ENCODE measurements around the gene PARP8. TPM values are rescaled to one million over a fixed set of nuclear protein-coding genes. Genes with fewer than 3 reads are reported as not detected.

The PARP8 gene
- total and polyA plus RNA-seq, 2 of the 4 experiments (the other 2 are of a cell fraction) = 6.9 to 8.2 TPM

- DNase-seq = no peak
- POLR2A ChIA-PET (ENCODE audit: unreplicated experiment) = no interaction called here
Measured at GRCh38 chr5:50888751-50889150, 222.3 kb downstream of the PARP8 start.

More at GRCh38 chr5:50888751-50889150, 222.3 kb downstream of the PARP8 start:
- Histone ChIP-seq H3K23ac (ENCODE audit: low read depth, low read length) (no peak overlapping the region), H3K27me3 (ENCODE audit: control insufficient read depth, insufficient read depth, low read length) (no peaks in the 10 kb centered on the region), H2BK120ac (ENCODE audit: low read depth, low read length) (no peak overlapping the region), H2BK5ac (ENCODE audit: low read depth, low read length, poor library complexity, severe bottlenecking) (no peak overlapping the region), H3K4me2 (ENCODE audit: low read depth, low read length) (no peak overlapping the region), H3K4me3 (ENCODE audit: insufficient read depth, low read depth, low read length) (no peak overlapping the region), H3K27ac (ENCODE audit: insufficient read depth, low read length) (no peak overlapping the region), H4K8ac (ENCODE audit: low read depth in 2 of 2, low read length in 2 of 2) (no peak overlapping the region), H3K9me3 (ENCODE audit: control insufficient read depth, insufficient read depth, low read length) (no peaks in the 10 kb centered on the region), H2AFZ (replicated peaks; ENCODE audit: low read length, poor library complexity) (no peak overlapping the region), H3K18ac (ENCODE audit: low read depth, low read length) (no peak overlapping the region), H3K4me1 (ENCODE audit: control insufficient read depth, insufficient read depth, low read length) (no peaks in the 10 kb centered on the region), H3K79me1 (ENCODE audit: low read depth in 1 of 2, low read length in 2 of 2) (no peaks in the 10 kb centered on the region), H3K4ac (ENCODE audit: low read depth, low read length) (no peak overlapping the region), H4K91ac (ENCODE audit: insufficient read depth, low read depth, low read length) (no peak overlapping the region), H3K14ac (replicated peaks; ENCODE audit: low read depth, low read length) (no peak overlapping the region), H4K20me1 (ENCODE audit: insufficient read depth, low read length) (no peaks in the 10 kb centered on the region), H3K9me1 (ENCODE audit: insufficient read depth, low read length) (no peaks in the 10 kb centered on the region), H3K36me3 (ENCODE audit: control insufficient read depth, insufficient read depth, low read length) (no peaks in the 10 kb centered on the region), H3K56ac (ENCODE audit: extremely low read depth, insufficient read depth, low read length) (no peak overlapping the region), H3K9ac (ENCODE audit: low read depth, low read length) (no peak overlapping the region), H4K5ac (ENCODE audit: low read depth, low read length) (no peak overlapping the region), H2BK20ac (ENCODE audit: low read depth, low read length) (no peak overlapping the region), H2BK15ac (ENCODE audit: low read depth, low read length) (no peak overlapping the region), H2AK9ac (replicated peaks; ENCODE audit: low read depth, low read length, poor library complexity) (no peak overlapping the region), H2AK5ac (ENCODE audit: low read depth, low read length) (no peak overlapping the region)
- in situ Hi-C loops (cut with MboI; ENCODE audit: low sequenced_read_pairs) (no loop called here), intact Hi-C loops (cut with micrococcal nuclease) (no loop called here), dilution Hi-C loops (cut with HindIII; ENCODE audit: low sequenced_read_pairs, unreplicated experiment) (no loop called here)
- no CpG with 5 or more reads among the region's 1 CpG for WGBS, 2 experiments (ENCODE audit: extremely low coverage in 2 of 2, insufficient read length in 1 of 2)
- CTCF ChIA-PET = no interaction called here
- BruUV-seq (replicated peaks) = no TSS peak
- no peak for ATAC-seq (ENCODE audit: low read depth)
- TF ChIP-seq CHD1 (IDR thresholded peaks at IDR 0.05; ENCODE audit: low read depth, low read length) (no peak), SMC3 (IDR thresholded peaks at IDR 0.05; ENCODE audit: low read depth, low read length) (no peak), NFE2L2 (IDR thresholded peaks at IDR 0.05; ENCODE audit: low read depth, low read length) (no peak), MAZ (IDR thresholded peaks at IDR 0.05; ENCODE audit: borderline replicate concordance, low read depth, low read length) (no peak), RCOR1 (IDR thresholded peaks at IDR 0.05; ENCODE audit: insufficient replicate concordance, low read length) (no peak), BHLHE40 (IDR thresholded peaks at IDR 0.05; ENCODE audit: low read depth, low read length) (no peak), RFX5 (IDR thresholded peaks at IDR 0.05; ENCODE audit: low read depth, low read length) (no peak), CEBPB (IDR thresholded peaks at IDR 0.05; ENCODE audit: low read depth, low read length) (no peak), MXI1 (IDR thresholded peaks at IDR 0.05; ENCODE audit: borderline replicate concordance, low read depth, low read length) (no peak), RAD21 (IDR thresholded peaks at IDR 0.05; ENCODE audit: low read length) (no peak), POLR2A (IDR thresholded peaks at IDR 0.05; ENCODE audit: low read depth, low read length) (no peak), FOS (IDR thresholded peaks at IDR 0.05; ENCODE audit: low read depth, low read length) (no peak), MAFK (IDR thresholded peaks at IDR 0.05; ENCODE audit: low read depth, low read length) (no peak)
- TF ChIP-seq, protein P1, sequence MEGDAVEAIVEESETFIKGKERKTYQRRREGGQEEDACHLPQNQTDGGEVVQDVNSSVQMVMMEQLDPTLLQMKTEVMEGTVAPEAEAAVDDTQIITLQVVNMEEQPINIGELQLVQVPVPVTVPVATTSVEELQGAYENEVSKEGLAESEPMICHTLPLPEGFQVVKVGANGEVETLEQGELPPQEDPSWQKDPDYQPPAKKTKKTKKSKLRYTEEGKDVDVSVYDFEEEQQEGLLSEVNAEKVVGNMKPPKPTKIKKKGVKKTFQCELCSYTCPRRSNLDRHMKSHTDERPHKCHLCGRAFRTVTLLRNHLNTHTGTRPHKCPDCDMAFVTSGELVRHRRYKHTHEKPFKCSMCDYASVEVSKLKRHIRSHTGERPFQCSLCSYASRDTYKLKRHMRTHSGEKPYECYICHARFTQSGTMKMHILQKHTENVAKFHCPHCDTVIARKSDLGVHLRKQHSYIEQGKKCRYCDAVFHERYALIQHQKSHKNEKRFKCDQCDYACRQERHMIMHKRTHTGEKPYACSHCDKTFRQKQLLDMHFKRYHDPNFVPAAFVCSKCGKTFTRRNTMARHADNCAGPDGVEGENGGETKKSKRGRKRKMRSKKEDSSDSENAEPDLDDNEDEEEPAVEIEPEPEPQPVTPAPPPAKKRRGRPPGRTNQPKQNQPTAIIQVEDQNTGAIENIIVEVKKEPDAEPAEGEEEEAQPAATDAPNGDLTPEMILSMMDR (conservative IDR thresholded peaks at IDR 0.05; ENCODE audit: low read depth, low read length) = no peak
- TF ChIP-seq, protein P2, sequence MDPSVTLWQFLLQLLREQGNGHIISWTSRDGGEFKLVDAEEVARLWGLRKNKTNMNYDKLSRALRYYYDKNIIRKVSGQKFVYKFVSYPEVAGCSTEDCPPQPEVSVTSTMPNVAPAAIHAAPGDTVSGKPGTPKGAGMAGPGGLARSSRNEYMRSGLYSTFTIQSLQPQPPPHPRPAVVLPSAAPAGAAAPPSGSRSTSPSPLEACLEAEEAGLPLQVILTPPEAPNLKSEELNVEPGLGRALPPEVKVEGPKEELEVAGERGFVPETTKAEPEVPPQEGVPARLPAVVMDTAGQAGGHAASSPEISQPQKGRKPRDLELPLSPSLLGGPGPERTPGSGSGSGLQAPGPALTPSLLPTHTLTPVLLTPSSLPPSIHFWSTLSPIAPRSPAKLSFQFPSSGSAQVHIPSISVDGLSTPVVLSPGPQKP (IDR thresholded peaks at IDR 0.05; ENCODE audit: borderline replicate concordance, low read depth, low read length) = no peak
- TF ChIP-seq, protein P3, sequence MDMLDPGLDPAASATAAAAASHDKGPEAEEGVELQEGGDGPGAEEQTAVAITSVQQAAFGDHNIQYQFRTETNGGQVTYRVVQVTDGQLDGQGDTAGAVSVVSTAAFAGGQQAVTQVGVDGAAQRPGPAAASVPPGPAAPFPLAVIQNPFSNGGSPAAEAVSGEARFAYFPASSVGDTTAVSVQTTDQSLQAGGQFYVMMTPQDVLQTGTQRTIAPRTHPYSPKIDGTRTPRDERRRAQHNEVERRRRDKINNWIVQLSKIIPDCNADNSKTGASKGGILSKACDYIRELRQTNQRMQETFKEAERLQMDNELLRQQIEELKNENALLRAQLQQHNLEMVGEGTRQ (IDR thresholded peaks at IDR 0.05; ENCODE audit: low read depth, low read length) = no peak

Data from IMR-90 (cell line).